Smooth muscle cell (in vitro differentiated cells): Measurements from ENCODE around the gene POLE4. TPM values are rescaled to one million over a fixed set of nuclear protein-coding genes. Genes with fewer than 3 reads are reported as not detected.
A peak's percentile ranks its signal among the peaks of the same experiment; 100 is the strongest.

Experiments used
- DNase-seq: peaks from one replicate; lab custom pipeline; 2025; ENCODE audit not compliant: unreplicated experiment; lab: John Stamatoyannopoulos, UW
- H2AFZ ChIP-seq: fragments of 200-600 bp; sonication (generic); 2 replicates; pipeline ENCODE4 v1.6.0; 2016; ENCODE audit warnings: antibody characterized with exemption, low read depth, mild to moderate bottlenecking
- H3F3A ChIP-seq: fragments of 200-600 bp; sonication (generic); 2 replicates; pipeline ENCODE4 v1.6.0; 2017; ENCODE audit warnings: antibody characterized with exemption, low read depth
- H3K27ac ChIP-seq: fragments of 200-600 bp; sonication (generic); 2 replicates; pipeline ENCODE4 v1.5.1; 2016; ENCODE audit warnings: low read depth, mild to moderate bottlenecking
- H3K27me3 ChIP-seq: fragments of 200-600 bp; sonication (generic); 2 replicates; pipeline ENCODE4 v1.6.1; 2016; ENCODE audit warnings: low read depth, mild to moderate bottlenecking
- H3K36me3 ChIP-seq: fragments of 200-600 bp; sonication (generic); 2 replicates; pipeline ENCODE4 v1.5.1; 2016; ENCODE audit warnings: low read depth
- H3K4me1 ChIP-seq: fragments of 200-600 bp; sonication (generic); 2 replicates; pipeline ENCODE4 v1.5.1; 2016; ENCODE audit warnings: low read depth
- H3K4me2 ChIP-seq: fragments of 200-600 bp; sonication (generic); 2 replicates; pipeline ENCODE4 v1.6.0; 2016; ENCODE audit warnings: mild to moderate bottlenecking
- H3K4me3 ChIP-seq: fragments of 200-600 bp; sonication (generic); 2 replicates; pipeline ENCODE4 v1.5.1; 2016; ENCODE audit warnings: mild to moderate bottlenecking
- H3K79me2 ChIP-seq: fragments of 200-600 bp; sonication (generic); 2 replicates; pipeline ENCODE4 v1.6.0; 2016; ENCODE audit warnings: low read depth, mild to moderate bottlenecking
- H3K9ac ChIP-seq: fragments of 200-600 bp; sonication (generic); 2 replicates; pipeline ENCODE4 v1.6.0; 2016; ENCODE audit warnings: low read depth
- H3K9me3 ChIP-seq: fragments of 200-600 bp; sonication (generic); replicated peaks from 2 replicates; pipeline ENCODE4 v1.5.1; 2016; ENCODE audit warnings: low read depth
- H4K20me1 ChIP-seq: fragments of 200-600 bp; sonication (generic); 2 replicates; pipeline ENCODE4 v1.6.0; 2016; ENCODE audit warnings: low read depth
- CTCF ChIP-seq: fragments of 200-600 bp; sonication (generic); IDR thresholded peaks from 2 replicates; pipeline ENCODE4 v1.5.1; 2017; ENCODE audit warnings: borderline replicate concordance, mild to moderate bottlenecking, antibody characterized with exemption; ENCODE audit not compliant: insufficient read depth, poor library complexity, severe bottlenecking
- WGBS: methylation state at CpG from one replicate; pipeline ENCODE4 v1.1.7; 2016; ENCODE audit warnings: low lambda C conversion rate; 5-methylcytosine and 5-hydroxymethylcytosine counted together
- polyA plus RNA-seq: library from polyadenylated mRNA; unstranded; fragments of >200 nt; fragmentation: Nextera tagmentation; extraction: Ambion mirVana; gene quantifications from 2 replicates; pipeline ENCODE4 v1.2.1, GENCODE V29; 2016
- total RNA-seq: library from RNA; depleted of rRNA; stranded (reverse); fragments of >200 nt; gene quantifications from 2 replicates; pipeline ENCODE4 v1.2.3, GENCODE V29; 2014

The POLE4 gene
- total and polyA plus RNA-seq, 2 experiments from 2014 or later: 30.7 to 149 TPM

- peaks cover 6% of the 10 kb centered on the region for H3K36me3 ChIP-seq
- no peak overlapping the region for H3K9ac ChIP-seq
- H3K4me2 ChIP-seq: peak overlapping the region; percentile 85
- WGBS: 91% methylated on average over 10 of the region's 10 CpGs
- peaks cover 6% of the 10 kb centered on the region for H3K4me1 ChIP-seq
- H3K27ac ChIP-seq: peak overlapping the region; percentile 92
- H2AFZ ChIP-seq: peak overlapping the region; percentile 84
- H4K20me1 ChIP-seq: no peaks in the 10 kb centered on the region
- H3K4me3 ChIP-seq: peak overlapping the region; percentile 75
- H3K27me3 ChIP-seq: no peaks in the 10 kb centered on the region
- no peaks in the 10 kb centered on the region for H3F3A ChIP-seq
- DNase-seq: no peak
- TF ChIP-seq CTCF: no peak
- H3K79me2 ChIP-seq: no peaks in the 10 kb centered on the region
- no peaks in the 10 kb centered on the region for H3K9me3 ChIP-seq
These were observed 786 bp downstream of the POLE4 start for GRCh38 chr2:74959106-74959751.

- Histone ChIP-seq H3K4me1 (no peaks in the 10 kb centered on the region), H3K27ac (no peak overlapping the region), H3K9me3 (no peaks in the 10 kb centered on the region), H4K20me1 (no peaks in the 10 kb centered on the region), H3K9ac (no peak overlapping the region), H3K36me3 (peaks cover 20% of the 10 kb centered on the region), H3K79me2 (no peaks in the 10 kb centered on the region), H3F3A (no peaks in the 10 kb centered on the region), H2AFZ (no peak overlapping the region), H3K4me2 (no peak overlapping the region), H3K4me3 (no peak overlapping the region), H3K27me3 (no peaks in the 10 kb centered on the region)
- no peak for DNase-seq
- TF ChIP-seq CTCF: no peak
- WGBS: 83% methylated on average over 1 of the region's 1 CpG
These were observed 8.4 kb downstream of the POLE4 start for GRCh38 chr2:74966887-74967286.

- Histone ChIP-seq H3K4me2 (peak overlapping the region; percentile 31), H3K9ac (no peak overlapping the region), H3K27me3 (no peaks in the 10 kb centered on the region), H3K79me2 (no peaks in the 10 kb centered on the region), H3F3A (peaks cover 3% of the 10 kb centered on the region), H2AFZ (peak overlapping the region; percentile 7), H4K20me1 (no peaks in the 10 kb centered on the region), H3K36me3 (no peaks in the 10 kb centered on the region), H3K4me3 (no peak overlapping the region), H3K9me3 (no peaks in the 10 kb centered on the region), H3K27ac (peak overlapping the region; percentile 48), H3K4me1 (no peaks in the 10 kb centered on the region)
- no peak for TF ChIP-seq CTCF
- no peak for DNase-seq
- 5% methylated on average over 7 of the region's 7 CpGs for WGBS
These were observed 16.6 kb downstream of the POLE4 start for GRCh38 chr2:74975016-74975415.

GRCh38 chr2:74979844-74980243 is 21.4 kb downstream of the POLE4 start:
- Histone ChIP-seq H3K9me3 (no peaks in the 10 kb centered on the region), H3K79me2 (no peaks in the 10 kb centered on the region), H3K4me1 (no peaks in the 10 kb centered on the region), H3K27me3 (no peaks in the 10 kb centered on the region), H3K9ac (no peak overlapping the region), H3F3A (peaks cover 3% of the 10 kb centered on the region), H3K27ac (no peak overlapping the region), H3K4me3 (no peak overlapping the region), H2AFZ (no peak overlapping the region), H4K20me1 (no peaks in the 10 kb centered on the region), H3K36me3 (no peaks in the 10 kb centered on the region), H3K4me2 (no peak overlapping the region)
- no peak for TF ChIP-seq CTCF
- DNase-seq: no peak
